Measurements from ENCODE around the gene POC1B.
A peak's percentile ranks its signal among the peaks of the same experiment; 100 is the strongest.

Gene POC1B

DNA sequence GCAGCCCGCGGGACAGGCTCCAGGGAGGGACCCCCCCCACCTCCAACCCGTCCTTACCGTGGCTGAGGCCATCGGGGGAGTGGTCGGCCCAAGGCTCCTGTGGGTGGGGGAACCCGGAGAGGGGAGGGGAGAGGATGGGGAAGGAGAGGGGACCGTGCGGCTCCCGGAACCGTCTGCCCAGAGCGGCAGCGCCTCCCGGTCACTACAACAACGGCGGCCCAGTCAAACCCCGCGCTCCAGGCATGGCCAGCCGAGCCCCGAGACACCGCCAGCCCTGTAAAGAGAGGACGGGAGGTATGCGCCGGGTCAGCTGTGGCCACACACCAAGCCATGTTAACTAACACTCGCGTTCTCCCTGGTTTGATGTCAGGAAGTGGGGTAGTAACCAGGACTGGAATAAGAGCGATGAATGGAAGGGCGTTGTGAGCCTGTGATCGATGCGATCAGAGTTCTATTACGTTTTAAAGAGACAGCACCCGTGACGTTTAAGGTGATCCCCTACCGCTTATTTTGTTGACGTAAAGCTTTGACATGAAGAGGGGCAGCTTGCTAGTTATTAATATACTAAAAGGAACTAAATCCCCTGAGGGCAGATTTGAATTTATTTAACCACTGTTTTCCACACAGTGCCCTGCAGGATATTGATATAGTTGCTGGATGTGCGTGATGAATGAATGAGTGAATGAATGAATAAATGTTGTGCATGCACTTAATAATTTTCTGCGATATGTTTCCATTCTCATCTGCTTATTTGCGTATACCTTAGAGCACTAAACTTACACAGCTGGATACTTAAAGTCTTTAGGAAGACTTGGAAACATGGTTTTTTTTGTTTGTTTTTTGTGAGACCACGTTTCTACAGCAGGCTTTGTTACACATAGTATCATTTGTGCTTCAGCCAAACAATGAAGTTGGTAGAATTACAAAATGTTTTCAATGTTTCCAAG, at the start of gene POC1B:
TSS of gene POC1B (minus strand) at position 224 of the 947 bp plus-strand sequence. CDS start at position 72, 152 bp downstream.
- peak; percentile 73 to 83 for DNase-seq
- H3K36me3 ChIP-seq, result no peaks in the 10 kb centered on the region
- peak within 1 kb of the TSS; percentile 89 to 99 for H3K27ac ChIP-seq
- peaks cover 0 to 44% (median 26%) of the 10 kb centered on the region in 4 donors for H3K4me1 ChIP-seq
- H3K4me3 ChIP-seq, result peak within 1 kb of the TSS; percentile 89 to 99
- TF ChIP-seq, protein P1, sequence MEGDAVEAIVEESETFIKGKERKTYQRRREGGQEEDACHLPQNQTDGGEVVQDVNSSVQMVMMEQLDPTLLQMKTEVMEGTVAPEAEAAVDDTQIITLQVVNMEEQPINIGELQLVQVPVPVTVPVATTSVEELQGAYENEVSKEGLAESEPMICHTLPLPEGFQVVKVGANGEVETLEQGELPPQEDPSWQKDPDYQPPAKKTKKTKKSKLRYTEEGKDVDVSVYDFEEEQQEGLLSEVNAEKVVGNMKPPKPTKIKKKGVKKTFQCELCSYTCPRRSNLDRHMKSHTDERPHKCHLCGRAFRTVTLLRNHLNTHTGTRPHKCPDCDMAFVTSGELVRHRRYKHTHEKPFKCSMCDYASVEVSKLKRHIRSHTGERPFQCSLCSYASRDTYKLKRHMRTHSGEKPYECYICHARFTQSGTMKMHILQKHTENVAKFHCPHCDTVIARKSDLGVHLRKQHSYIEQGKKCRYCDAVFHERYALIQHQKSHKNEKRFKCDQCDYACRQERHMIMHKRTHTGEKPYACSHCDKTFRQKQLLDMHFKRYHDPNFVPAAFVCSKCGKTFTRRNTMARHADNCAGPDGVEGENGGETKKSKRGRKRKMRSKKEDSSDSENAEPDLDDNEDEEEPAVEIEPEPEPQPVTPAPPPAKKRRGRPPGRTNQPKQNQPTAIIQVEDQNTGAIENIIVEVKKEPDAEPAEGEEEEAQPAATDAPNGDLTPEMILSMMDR (IDR thresholded peaks at IDR 0.05), result no peak
- no peaks in the 10 kb centered on the region for H3K9me3 ChIP-seq
- intact Hi-C loops (cut with DNase I; ENCODE audit: low total_unique reads), result loop anchor here (5.0 to 10.0 kb wide), 2 partner anchors 59 to 481 kb away; no protein-coding TSS in a partner anchor
- no peaks in the 10 kb centered on the region for H3K27me3 ChIP-seq

DNA sequence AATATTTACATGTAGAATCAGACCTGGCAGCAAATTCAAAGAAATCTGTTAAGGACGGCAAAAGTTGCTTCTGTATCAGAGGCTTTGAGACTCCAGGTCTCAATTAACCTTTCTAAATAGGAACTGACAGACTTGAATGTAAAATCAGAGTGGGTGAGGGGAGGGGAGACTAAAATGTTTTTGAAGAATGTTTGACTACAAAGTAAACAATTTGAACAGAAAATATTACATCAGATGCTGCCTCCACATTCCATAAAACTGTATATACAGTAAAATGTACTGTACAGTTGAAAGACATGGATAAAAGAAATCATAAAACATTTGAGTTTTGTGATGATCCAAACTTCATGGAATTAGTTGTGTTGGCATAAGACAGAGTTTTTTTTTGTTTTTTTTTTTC, 49.5 kb upstream of the POC1B start:
- Histone ChIP-seq H3K4me1 (no peaks in the 10 kb centered on the region), H3K4me3 (no peak overlapping the region), H3K27ac (no peak overlapping the region), H3K9me3 (no peaks in the 10 kb centered on the region), H3K36me3 (no peaks in the 10 kb centered on the region), H3K27me3 (no peaks in the 10 kb centered on the region)
- intact Hi-C loops (cut with DNase I; ENCODE audit: low total_unique reads), result no loop called here
- DNase-seq, result no peak
- TF ChIP-seq, protein P1 (IDR thresholded peaks at IDR 0.05), result no peak

GRCh38 chr12:89574736-89575208, 48.9 kb upstream of the POC1B start:
- DNase-seq, result no peak
- H3K27me3 ChIP-seq, result no peaks in the 10 kb centered on the region
- no peaks in the 10 kb centered on the region for H3K36me3 ChIP-seq
- H3K9me3 ChIP-seq, result no peaks in the 10 kb centered on the region
- TF ChIP-seq, protein P1 (IDR thresholded peaks at IDR 0.05), result no peak
- intact Hi-C loops (cut with DNase I; ENCODE audit: low total_unique reads), result no loop called here
- no peaks in the 10 kb centered on the region for H3K4me1 ChIP-seq
- H3K4me3 ChIP-seq, result no peak overlapping the region
- no peak overlapping the region for H3K27ac ChIP-seq

DNA sequence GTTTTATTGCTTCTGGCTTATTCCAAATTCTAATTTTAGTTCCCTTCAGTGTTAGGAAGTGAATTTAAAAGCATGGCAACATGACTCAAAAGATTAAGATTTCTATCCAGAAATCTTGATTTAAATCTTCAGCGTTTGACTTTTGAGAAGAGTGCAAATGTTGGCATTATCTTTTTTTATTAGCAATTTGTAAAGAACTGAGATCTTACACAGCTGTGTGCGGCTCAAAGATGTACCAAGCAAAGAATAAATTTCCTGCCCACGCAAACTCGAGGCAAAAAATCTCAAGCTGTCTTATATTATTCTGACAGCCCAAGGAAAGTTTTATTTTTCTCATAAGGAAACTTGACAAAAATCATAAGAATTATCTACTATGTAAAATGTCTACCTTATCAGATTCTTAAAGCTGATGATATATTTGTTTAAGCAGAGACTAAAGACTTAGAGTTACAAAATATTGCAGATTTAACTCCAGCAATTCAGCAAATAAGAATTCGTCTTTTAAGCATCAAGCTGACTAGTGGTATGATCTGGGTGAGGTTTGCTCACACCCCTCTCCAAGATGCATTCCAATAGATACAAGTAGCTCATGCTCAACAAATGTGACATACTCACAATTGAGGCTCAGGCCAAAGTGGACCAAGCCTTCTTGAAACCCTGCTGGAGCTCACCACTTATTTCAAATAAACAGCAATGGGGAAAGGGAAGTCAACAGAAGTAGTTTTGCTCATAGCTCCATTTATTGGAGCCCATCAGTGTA, 47.4 kb upstream of the POC1B start:
- no peak for DNase-seq
- TF ChIP-seq, protein P1 (IDR thresholded peaks at IDR 0.05), result no peak
- intact Hi-C loops (cut with DNase I; ENCODE audit: low total_unique reads), result no loop called here
- Histone ChIP-seq H3K27ac (no peak overlapping the region), H3K4me1 (no peaks in the 10 kb centered on the region), H3K27me3 (no peaks in the 10 kb centered on the region), H3K9me3 (no peaks in the 10 kb centered on the region), H3K4me3 (no peak overlapping the region), H3K36me3 (no peaks in the 10 kb centered on the region)

GRCh38 chr12:89571491-89572195, 45.8 kb upstream of the POC1B start:
- TF ChIP-seq, protein P1 (IDR thresholded peaks at IDR 0.05), result no peak
- H3K4me1 ChIP-seq, result no peaks in the 10 kb centered on the region
- H3K27me3 ChIP-seq, result no peaks in the 10 kb centered on the region
- H3K27ac ChIP-seq, result no peak overlapping the region
- H3K4me3 ChIP-seq, result no peak overlapping the region
- no peaks in the 10 kb centered on the region for H3K36me3 ChIP-seq
- intact Hi-C loops (cut with DNase I; ENCODE audit: low total_unique reads), result no loop called here
- no peaks in the 10 kb centered on the region for H3K9me3 ChIP-seq
- no peak for DNase-seq

All from tibial artery (tissue), 4 donors.